UCSD-AML1 (cell line): Measurements from ENCODE around the gene RBAK.
"Not testable (repeated sequence)": the region's sequence is repeated elsewhere in the genome, so short reads cannot be mapped to it uniquely, and the experiment has no call there.

Source experiments
- DNase-seq: peaks from one replicate; lab custom pipeline; 2025; ENCODE audit not compliant: unreplicated experiment; lab: John Stamatoyannopoulos, UW

RBAK gene

GRCh38 chr7:5050676-5051075, 5.0 kb downstream of the RBAK start:
- DNase-seq = no peak

DNA sequence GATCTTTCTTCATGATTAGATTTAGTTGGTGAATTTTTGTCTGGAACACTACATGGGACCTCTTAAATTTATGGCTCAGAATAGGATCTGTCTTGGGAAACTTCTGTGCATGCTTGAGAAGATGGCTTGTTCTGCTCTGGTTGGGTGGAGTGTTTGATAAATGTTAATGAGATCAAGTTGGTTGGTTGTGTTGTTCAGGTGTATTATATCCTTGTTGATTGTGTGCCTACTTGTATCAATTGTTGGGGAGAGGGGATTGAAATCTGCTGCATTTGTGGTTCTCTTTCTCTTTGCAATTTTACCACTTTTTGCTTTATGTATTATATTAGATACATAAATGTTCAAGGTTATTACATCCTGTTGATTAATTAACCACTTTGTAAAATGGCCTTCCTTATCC, 6.1 kb downstream of the RBAK start:
- DNase-seq = not testable (repeated sequence)

DNA sequence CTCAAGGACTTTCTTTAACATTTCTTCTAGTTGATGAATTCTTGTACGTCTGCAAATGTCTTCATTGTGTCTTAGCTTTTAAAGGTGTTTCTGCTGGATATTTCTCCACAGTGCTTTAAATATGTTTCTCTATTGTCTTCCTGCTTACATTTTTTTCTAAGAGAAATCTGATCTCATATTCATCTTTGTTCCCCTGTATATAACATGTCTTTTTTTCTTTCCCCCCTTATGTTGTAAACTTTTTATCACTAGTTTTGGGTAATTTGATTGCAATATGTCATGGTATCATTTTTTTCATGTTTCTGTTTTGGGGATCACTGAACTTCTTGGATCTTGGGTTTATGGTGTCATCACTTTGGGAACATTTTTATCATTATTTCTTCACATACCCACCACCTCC, 7.5 kb downstream of the RBAK start:
- no peak for DNase-seq

GRCh38 chr7:5063698-5064097, 18.0 kb downstream of the RBAK start:
- DNase-seq = no peak

DNA sequence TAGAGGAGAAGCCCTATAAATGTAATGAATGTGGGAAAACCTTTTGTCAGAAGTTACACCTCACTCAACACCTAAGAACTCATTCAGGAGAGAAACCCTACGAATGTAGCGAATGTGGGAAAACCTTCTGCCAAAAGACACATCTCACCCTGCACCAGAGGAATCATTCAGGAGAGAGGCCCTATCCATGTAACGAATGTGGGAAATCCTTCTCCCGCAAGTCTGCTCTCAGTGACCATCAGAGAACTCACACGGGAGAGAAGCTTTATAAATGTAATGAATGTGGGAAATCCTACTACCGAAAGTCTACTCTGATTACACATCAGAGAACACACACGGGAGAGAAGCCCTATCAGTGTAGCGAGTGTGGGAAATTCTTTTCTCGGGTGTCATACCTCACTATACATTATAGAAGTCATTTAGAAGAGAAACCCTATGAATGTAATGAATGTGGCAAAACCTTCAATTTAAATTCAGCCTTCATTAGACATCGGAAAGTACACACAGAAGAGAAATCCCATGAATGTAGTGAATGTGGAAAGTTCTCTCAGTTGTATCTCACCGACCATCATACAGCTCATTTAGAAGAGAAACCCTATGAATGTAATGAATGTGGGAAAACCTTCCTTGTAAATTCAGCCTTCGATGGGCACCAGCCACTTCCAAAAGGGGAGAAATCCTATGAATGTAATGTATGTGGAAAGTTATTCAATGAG, 18.9 kb downstream of the RBAK start:
- no peak for DNase-seq

DNA sequence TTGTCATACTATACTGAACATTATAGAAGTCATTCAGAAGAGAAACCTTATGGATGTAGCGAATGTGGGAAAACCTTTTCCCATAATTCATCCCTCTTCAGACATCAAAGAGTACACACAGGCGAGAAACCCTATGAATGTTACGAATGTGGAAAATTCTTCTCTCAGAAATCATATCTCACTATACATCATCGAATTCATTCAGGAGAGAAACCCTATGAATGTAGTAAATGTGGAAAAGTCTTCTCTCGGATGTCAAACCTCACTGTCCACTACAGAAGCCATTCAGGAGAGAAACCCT, 19.4 kb downstream of the RBAK start:
- no peak for DNase-seq

DNA sequence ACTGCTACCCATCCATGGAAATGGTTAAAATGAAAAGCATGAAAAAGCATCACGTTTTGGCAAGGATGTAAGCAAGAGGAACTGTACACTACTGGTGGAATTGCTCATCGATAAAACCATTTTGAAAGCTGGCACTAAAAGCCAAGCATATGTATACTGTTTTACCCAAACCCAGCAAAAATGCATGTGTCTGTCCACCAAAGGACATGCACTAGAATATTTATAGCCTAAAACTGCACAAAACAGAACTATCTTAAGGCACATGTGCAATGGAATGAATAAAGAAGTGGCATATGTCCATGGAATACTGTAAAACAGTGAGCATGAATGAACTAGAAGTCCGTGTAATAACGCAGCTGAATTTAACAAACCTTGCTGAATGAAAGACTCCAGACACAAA, 22.9 kb downstream of the RBAK start:
- no peak for DNase-seq

DNA sequence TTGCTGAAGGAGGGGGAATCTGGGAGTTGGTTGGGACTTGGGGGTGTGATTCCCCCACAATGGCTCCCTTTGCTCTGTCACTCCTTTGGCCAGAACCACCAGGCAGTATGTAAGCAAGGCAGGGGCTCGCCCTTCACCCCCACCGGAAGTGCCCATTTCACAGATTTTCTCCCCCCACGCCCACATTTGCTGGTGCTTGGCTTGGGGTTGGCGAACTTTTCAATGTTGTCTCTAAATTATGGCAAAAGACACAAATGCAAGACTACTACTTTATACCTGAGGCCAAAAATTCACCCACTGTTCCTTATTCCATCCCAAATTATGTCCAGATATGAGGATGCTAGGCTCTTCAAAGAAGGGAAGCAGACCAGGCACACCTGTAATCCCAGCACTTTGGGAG, 24.5 kb downstream of the RBAK start:
- DNase-seq = no peak

- not testable (repeated sequence) for DNase-seq
Measured at GRCh38 chr7:5075187-5075586, 29.5 kb downstream of the RBAK start.

DNA sequence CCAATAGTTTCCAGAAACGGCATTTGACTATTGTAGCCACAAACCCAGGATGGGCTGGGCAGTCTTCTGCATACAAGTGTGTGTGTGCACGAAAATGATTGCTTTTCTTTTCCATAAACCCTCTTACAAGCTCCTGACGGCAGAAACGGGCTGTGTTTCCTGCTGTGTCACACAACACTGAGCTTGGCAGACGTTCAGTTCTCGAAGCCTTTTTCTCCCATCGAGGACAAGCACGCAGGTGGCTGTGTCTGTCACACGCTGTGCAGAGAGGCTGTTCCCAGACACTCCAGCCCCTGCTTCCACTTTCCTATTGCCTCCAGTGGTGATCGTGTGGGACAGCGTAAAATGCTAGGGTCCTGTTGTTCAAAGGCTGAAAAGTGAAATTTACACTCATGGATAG, 32.1 kb downstream of the RBAK start:
- no peak for DNase-seq

DNA sequence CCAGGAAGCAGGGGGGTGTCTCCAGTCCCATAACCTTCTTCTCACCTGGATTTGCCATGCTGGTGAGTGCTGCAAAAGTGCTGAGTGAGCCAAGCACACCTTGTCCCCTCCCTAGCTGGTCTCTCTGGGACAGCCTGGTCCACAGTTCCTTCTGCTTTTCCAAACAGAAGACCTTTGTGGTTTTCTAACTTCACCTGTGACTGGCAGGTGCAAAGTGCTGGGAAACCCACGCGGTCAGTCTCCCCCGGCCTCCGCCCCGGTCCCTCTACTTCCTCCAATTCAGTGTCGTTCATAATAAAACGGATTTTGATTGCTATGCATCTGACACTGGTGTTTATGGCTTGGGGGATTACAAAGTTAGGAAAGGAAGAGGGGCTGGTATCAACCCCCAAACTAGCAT, 37.1 kb downstream of the RBAK start:
- DNase-seq = no peak

- DNase-seq = peak; percentile 28
Measured at GRCh38 chr7:5083311-5083711, 37.7 kb downstream of the RBAK start.

DNA sequence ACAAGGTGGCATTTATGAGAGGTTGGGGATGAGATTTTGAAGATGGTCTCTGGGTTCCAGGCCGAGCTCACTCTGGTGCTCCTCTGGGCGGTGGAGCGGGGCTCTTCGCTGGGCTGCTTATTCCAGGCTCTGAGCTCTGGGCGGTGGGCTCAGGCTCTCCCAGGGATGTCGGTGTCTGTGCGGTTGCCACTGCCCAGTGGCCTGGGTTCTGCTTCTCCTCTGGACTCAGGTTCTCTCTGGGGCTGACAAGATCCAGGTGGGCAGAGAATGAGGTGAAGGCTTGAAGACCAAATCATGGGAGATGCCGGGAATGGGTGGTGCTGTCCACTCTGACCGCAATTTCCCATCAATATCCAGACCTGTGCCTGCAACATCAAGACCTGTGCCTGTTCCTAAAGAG, 40.6 kb downstream of the RBAK start:
- DNase-seq = no peak

- not testable (repeated sequence) for DNase-seq
Measured at GRCh38 chr7:5088228-5088833, 42.7 kb downstream of the RBAK start.

DNA sequence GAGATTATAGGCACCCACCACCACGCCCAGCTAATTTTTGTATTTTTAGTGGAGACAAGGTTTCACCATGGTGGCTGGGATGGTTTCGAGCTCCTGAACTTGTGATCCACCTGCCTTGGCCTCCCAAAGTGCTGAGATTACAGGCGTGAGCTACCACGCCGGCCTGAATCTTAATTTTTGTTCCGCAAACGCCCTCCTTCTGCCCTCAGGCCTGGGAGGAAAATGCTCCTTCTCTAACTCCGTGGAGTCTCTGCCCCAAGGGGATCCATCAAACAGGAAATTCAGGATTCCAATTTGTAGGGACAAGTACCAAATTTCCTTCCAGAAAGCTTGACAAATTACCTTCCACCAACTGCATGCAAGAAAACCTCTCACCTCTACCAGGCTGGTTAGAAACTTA, 43.2 kb downstream of the RBAK start:
- no peak for DNase-seq

- no peak for DNase-seq
Measured at GRCh38 chr7:5093948-5094347, 48.3 kb downstream of the RBAK start.

DNA sequence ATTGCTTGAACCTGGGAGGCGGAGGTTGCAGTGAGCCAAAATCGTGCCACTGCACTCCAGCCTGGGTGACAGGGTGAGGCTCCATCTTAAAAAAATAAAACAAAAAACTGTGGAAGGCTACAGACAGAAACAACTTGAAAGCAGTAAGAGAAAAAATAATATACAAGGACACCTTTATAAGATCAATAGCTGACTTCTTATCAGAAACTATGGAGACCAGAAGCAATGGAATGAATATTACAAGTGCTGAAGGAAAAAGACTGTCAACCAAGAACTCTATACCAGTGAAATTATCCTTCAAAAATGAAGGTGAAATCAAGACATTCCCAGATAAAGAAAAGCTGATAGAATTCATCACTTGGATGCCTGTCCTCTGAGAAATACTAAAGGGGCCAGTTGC, 49.0 kb downstream of the RBAK start:
- DNase-seq = no peak

DNA sequence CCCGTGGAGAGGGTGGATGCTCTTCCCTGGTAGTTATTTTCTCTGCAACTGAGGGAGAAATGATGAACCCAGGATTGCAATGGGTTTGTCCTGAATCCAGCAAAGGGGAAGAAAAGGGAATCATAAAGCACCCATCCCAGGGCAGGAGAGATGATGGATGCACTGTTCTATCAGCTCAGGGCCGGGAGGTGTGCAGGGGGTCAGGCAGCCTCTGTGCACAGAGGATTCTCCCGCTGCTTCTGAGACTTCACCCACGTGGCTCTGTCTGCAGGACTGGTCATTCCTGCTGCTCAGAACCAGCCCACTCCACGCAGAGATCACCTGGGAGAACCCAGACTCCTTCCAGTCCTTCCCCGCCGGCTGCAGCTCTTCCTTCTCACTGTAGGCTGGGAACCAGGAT, 70.7 kb downstream of the RBAK start:
- DNase-seq = no peak

GRCh38 chr7:5117095-5117970, 71.7 kb downstream of the RBAK start:
- no peak for DNase-seq
